H54 (cell line): ENCODE measurements around the gene MRPL44.

Experiments
- DNase-seq: peaks from one replicate; pipeline ENCODE4 v3.0.0; 2011; ENCODE audit warnings: low spot score, mixed read lengths; ENCODE audit not compliant: insufficient read length
- FAIRE-seq: peaks from 3 replicates; lab custom pipeline; 2011; peaks lifted over from hg19 to GRCh38; lab: Jason Lieb, UNC
- POLR2A ChIP-seq: IDR thresholded peaks from 2 replicates; pipeline ENCODE4 v1.6.1; 2011; ENCODE audit warnings: low read depth, mild to moderate bottlenecking, low read length

Gene MRPL44

GRCh38 chr2:223944166-223944702 lies 13.0 kb upstream of the MRPL44 start:
- no peak for FAIRE-seq
- no peak for DNase-seq
- no peak for TF ChIP-seq POLR2A

- peak; percentile 83 for DNase-seq
- FAIRE-seq = no peak
- peak; percentile 98 for TF ChIP-seq POLR2A
Observed at GRCh38 chr2:223944703-223945531, 12.3 kb upstream of the MRPL44 start, which contains the start of gene WDFY1. TSS of gene WDFY1 (minus strand) at chr2:223945335. CDS start at chr2:223945284, 51 bp downstream.

- TF ChIP-seq POLR2A = no peak
- no peak for DNase-seq
- no peak for FAIRE-seq
Observed at GRCh38 chr2:223945755-223946154, 11.5 kb upstream of the MRPL44 start.

- DNase-seq = no peak
- no peak for TF ChIP-seq POLR2A
- no peak for FAIRE-seq
Observed at GRCh38 chr2:223947711-223948205, 9.5 kb upstream of the MRPL44 start.

GRCh38 chr2:223949241-223949840 lies 7.9 kb upstream of the MRPL44 start:
- no peak for TF ChIP-seq POLR2A
- no peak for FAIRE-seq
- no peak for DNase-seq

GRCh38 chr2:223950448-223951347 lies 6.6 kb upstream of the MRPL44 start:
- no peak for TF ChIP-seq POLR2A
- FAIRE-seq = no peak
- DNase-seq = no peak

- DNase-seq = no peak
- TF ChIP-seq POLR2A = no peak
- no peak for FAIRE-seq
Observed at GRCh38 chr2:223952280-223952968, 4.8 kb upstream of the MRPL44 start.

GRCh38 chr2:223954401-223954800 lies 2.9 kb upstream of the MRPL44 start:
- FAIRE-seq (peak; percentile 91), DNase-seq (peak; percentile 40)
- TF ChIP-seq POLR2A = no peak

GRCh38 chr2:223956300-223956699 lies 963 bp upstream of the MRPL44 start:
- no peak for DNase-seq
- FAIRE-seq = peak; percentile 61
- no peak for TF ChIP-seq POLR2A

GRCh38 chr2:223959688-223960087 lies 2.4 kb downstream of the MRPL44 start:
- TF ChIP-seq POLR2A = no peak
- DNase-seq (no peak), FAIRE-seq (no peak)

GRCh38 chr2:223967981-223968380 lies 10.7 kb downstream of the MRPL44 start:
- no peak for TF ChIP-seq POLR2A
- DNase-seq (no peak), FAIRE-seq (no peak)

- DNase-seq (no peak), FAIRE-seq (no peak)
- no peak for TF ChIP-seq POLR2A
Observed at GRCh38 chr2:223969315-223969714, 12.1 kb downstream of the MRPL44 start.

GRCh38 chr2:223969856-223970255 lies 12.6 kb downstream of the MRPL44 start:
- DNase-seq (no peak), FAIRE-seq (no peak)
- no peak for TF ChIP-seq POLR2A
